Esophagus muscularis mucosa (tissue), 4 donors: Measurements from ENCODE around the gene INPP5A. TPM values are rescaled to one million over a fixed set of nuclear protein-coding genes. Genes with fewer than 3 reads are reported as not detected.

Experiments used
- DNase-seq: peaks from one replicate; pipeline ENCODE4 v3.0.0-alpha.2; 2017; ENCODE audit errors: extremely low spot score
- H3K27ac ChIP-seq, 4 donors: fragments of 200-600 bp; sonication (generic); replicated peaks in 1 of 4; 1 replicate in 3 of 4; 2 replicates in 1 of 4; pipeline ENCODE4 v1.5.1; 2016 to 2019; ENCODE audit warnings: mild to moderate bottlenecking in 1 of 4
- H3K27me3 ChIP-seq, 4 donors: fragments of 200-600 bp; sonication (generic); one replicate each; pipeline versions ENCODE4 v1.5.1 to v1.6.0; 2016 to 2019
- H3K36me3 ChIP-seq, 4 donors: fragments of 200-600 bp; sonication (generic); one replicate each; pipeline ENCODE4 v1.5.1; 2016 to 2019
- H3K4me1 ChIP-seq, 4 donors: fragments of 200-600 bp; sonication (generic); one replicate each; pipeline ENCODE4 v1.5.1; 2016 to 2019
- H3K4me3 ChIP-seq, 4 donors: fragments of 200-600 bp; sonication (generic); 1 replicate in 2 of 4; 2 replicates in 2 of 4; pipeline ENCODE4 v1.5.1; 2016 to 2019; ENCODE audit warnings: mild to moderate bottlenecking in 4 of 4, moderate library complexity in 1 of 4
- H3K9me3 ChIP-seq, 4 donors: fragments of 200-600 bp; sonication (generic); 1 replicate in 3 of 4; 2 replicates in 1 of 4; pipeline ENCODE4 v1.5.1; 2016 to 2019
- CTCF ChIP-seq, 3 experiments: fragments of 200-600 bp in 2 of 3; fragments of 450-650 bp in 1 of 3; sonication (generic) in 2 of 3; IDR thresholded peaks; one replicate each; pipeline ENCODE4 v1.5.1; 2017 to 2019; ENCODE audit warnings: antibody characterized with exemption in 3 of 3, mild to moderate bottlenecking in 2 of 3, moderate library complexity in 1 of 3
- EP300 ChIP-seq: sonication (generic); formaldehyde crosslinking; IDR thresholded peaks from one replicate; pipeline ENCODE4 v1.6.1; 2017; ENCODE audit warnings: antibody characterized with exemption
- POLR2A ChIP-seq: fragments of 450-650 bp; IDR thresholded peaks from one replicate; pipeline ENCODE4 v1.6.1; 2017; ENCODE audit warnings: antibody characterized with exemption, moderate library complexity, mild to moderate bottlenecking, low read depth
- POLR2AphosphoS5 ChIP-seq, 2 donors: sonication (generic); formaldehyde crosslinking; IDR thresholded peaks; one replicate each; pipeline ENCODE4 v1.6.1; 2017; ENCODE audit warnings: antibody characterized with exemption in 2 of 2
- WGBS: methylation state at CpG from one replicate; pipeline ENCODE4 v1.1.5; 2018; 5-methylcytosine and 5-hydroxymethylcytosine counted together
- intact Hi-C: fragments of 100-400 bp; cut with DNase I; formaldehyde crosslinking; loops from one replicate; pipeline ENCODE4 v1.15.1; 2023
- total RNA-seq, 4 donors: library from RNA; depleted of rRNA; stranded (reverse); fragments of >200 nt; gene quantifications; one replicate each; pipeline versions ENCODE4 v1.1.0 to v1.2.1, GENCODE V29; 2016

The INPP5A gene
- total RNA-seq, 4 donors from 2014 or later = 234 to 301 (median 245) TPM

GRCh38 chr10:132543916-132544743 lies 6.5 kb downstream of the INPP5A start:
- Histone ChIP-seq H3K27ac (peak overlapping the region in 3 of 4 donors; percentile 28 to 96 (median 37)), H3K9me3 (no peaks in the 10 kb centered on the region), H3K27me3 (no peaks in the 10 kb centered on the region), H3K36me3 (peaks cover 0 to 10% (median 0%) of the 10 kb centered on the region in 4 donors), H3K4me3 (peak overlapping the region; percentile 31 to 41 (median 34)), H3K4me1 (peaks cover 81 to 99% (median 98%) of the 10 kb centered on the region in 4 donors)
- no peak for DNase-seq
- TF ChIP-seq EP300 = no peak
- TF ChIP-seq POLR2A = no peak
- no peak for TF ChIP-seq CTCF (IDR thresholded peaks at IDR 0.05)
- TF ChIP-seq POLR2AphosphoS5 (IDR thresholded peaks at IDR 0.05) = no peak
- WGBS = 54% methylated on average over 15 of the region's 28 CpGs
- intact Hi-C loops = loop anchor here (5.0 kb wide), 1 partner anchor 33 kb away; no protein-coding TSS in a partner anchor

- intact Hi-C loops = loop anchor here (5.0 kb wide), 1 partner anchor 32 kb away; no protein-coding TSS in a partner anchor
- Histone ChIP-seq H3K27ac (peak overlapping the region in 3 of 4 donors; percentile 28 to 96 (median 37)), H3K27me3 (no peaks in the 10 kb centered on the region), H3K9me3 (no peaks in the 10 kb centered on the region), H3K4me1 (peaks cover 78 to 97% (median 96%) of the 10 kb centered on the region in 4 donors), H3K4me3 (peak overlapping the region; percentile 31 to 41 (median 34)), H3K36me3 (peaks cover 0 to 10% (median 0%) of the 10 kb centered on the region in 4 donors)
- TF ChIP-seq CTCF (IDR thresholded peaks at IDR 0.05) (no peak), EP300 (no peak), POLR2A (no peak), POLR2AphosphoS5 (IDR thresholded peaks at IDR 0.05) (no peak)
- WGBS = 47% methylated on average over 27 of the region's 35 CpGs
- no peak for DNase-seq
Measured at GRCh38 chr10:132544744-132545658, 7.4 kb downstream of the INPP5A start.

- Histone ChIP-seq H3K4me1 (peaks cover 78 to 97% (median 96%) of the 10 kb centered on the region in 4 donors), H3K9me3 (no peaks in the 10 kb centered on the region), H3K27me3 (no peaks in the 10 kb centered on the region), H3K27ac (peak overlapping the region in 2 of 4 donors; percentile 37 to 96), H3K36me3 (peaks cover 0 to 10% (median 0%) of the 10 kb centered on the region in 4 donors), H3K4me3 (no peak overlapping the region)
- no peak for DNase-seq
- TF ChIP-seq POLR2AphosphoS5 (IDR thresholded peaks at IDR 0.05) (no peak), CTCF (IDR thresholded peaks at IDR 0.05) (no peak), POLR2A (no peak), EP300 (no peak)
- intact Hi-C loops = no loop called here
- WGBS = 66% methylated on average over 5 of the region's 34 CpGs
Measured at GRCh38 chr10:132545659-132546367, 8.2 kb downstream of the INPP5A start.

GRCh38 chr10:132546567-132547420 lies 9.2 kb downstream of the INPP5A start:
- WGBS = 67% methylated on average over 17 of the region's 26 CpGs
- Histone ChIP-seq H3K27ac (no peak overlapping the region), H3K4me1 (peaks cover 79 to 97% (median 96%) of the 10 kb centered on the region in 4 donors), H3K36me3 (peaks cover 0 to 10% (median 0%) of the 10 kb centered on the region in 4 donors), H3K27me3 (no peaks in the 10 kb centered on the region), H3K9me3 (no peaks in the 10 kb centered on the region), H3K4me3 (no peak overlapping the region)
- no peak for DNase-seq
- TF ChIP-seq EP300 = no peak
- TF ChIP-seq POLR2A = no peak
- no peak for TF ChIP-seq POLR2AphosphoS5 (IDR thresholded peaks at IDR 0.05)
- no peak for TF ChIP-seq CTCF (IDR thresholded peaks at IDR 0.05)
- intact Hi-C loops = no loop called here
